GM21367 (cell line): ENCODE data around the gene LASP1NB.
"Not testable (repeated sequence)": the region's sequence is repeated elsewhere in the genome, so short reads cannot be mapped to it uniquely, and the experiment has no call there.

ENCODE experiments used
- ATAC-seq: cut with Tn5 transposase; IDR thresholded peaks from one replicate; pipeline ENCODE4 v1.9.1; 2021; ENCODE audit not compliant: unreplicated experiment

LASP1NB gene

GRCh38 chr17:38896346-38896954, 29.0 kb upstream of the LASP1NB start:
- no peak for ATAC-seq

DNA sequence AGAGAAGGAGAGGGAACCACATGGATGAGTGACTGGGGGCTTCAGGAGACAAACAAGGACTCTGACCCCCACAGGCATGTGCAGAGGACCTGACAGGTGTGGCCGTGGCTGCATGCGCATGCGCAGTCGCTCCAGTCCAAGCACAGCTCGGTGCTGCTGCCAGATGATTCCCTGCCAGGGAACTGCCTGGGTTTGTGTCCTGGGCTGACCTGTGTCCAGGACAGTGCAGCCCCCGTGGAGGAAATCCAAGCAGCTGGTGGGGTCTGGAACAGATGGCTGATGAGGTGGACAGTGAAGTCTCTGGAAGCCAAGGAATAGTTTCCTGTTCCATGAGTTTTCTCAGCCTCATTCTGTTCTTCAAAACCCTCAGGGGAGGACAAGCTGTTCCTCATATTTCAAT, 28.2 kb upstream of the LASP1NB start:
- no peak for ATAC-seq

GRCh38 chr17:38897671-38898290, 27.6 kb upstream of the LASP1NB start:
- no peak for ATAC-seq

DNA sequence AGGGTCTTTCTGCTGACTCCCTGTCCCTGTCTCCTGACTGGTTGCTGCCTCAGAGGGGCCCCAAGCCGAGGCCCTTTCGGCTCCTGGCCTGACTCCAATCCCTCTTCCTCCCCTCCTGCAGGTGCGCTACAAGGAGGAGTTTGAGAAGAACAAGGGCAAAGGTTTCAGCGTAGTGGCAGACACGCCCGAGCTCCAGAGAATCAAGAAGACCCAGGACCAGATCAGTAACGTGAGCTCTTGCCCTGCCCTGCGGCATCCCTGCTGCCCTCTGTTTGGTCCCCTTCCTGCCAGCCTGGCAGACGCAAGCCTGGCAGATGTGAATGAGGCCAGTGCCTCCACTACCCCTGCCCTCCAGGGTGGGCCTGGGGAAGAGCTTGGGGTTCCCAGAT, 27.1 kb upstream of the LASP1NB start:
- ATAC-seq, result no peak

- peak; percentile 71 for ATAC-seq
Observed at GRCh38 chr17:38898812-38899348, 26.5 kb upstream of the LASP1NB start.

- ATAC-seq, result no peak
Observed at GRCh38 chr17:38899421-38899820, 26.0 kb upstream of the LASP1NB start.

- ATAC-seq, result no peak
Observed at GRCh38 chr17:38900978-38901656, 24.3 kb upstream of the LASP1NB start.

GRCh38 chr17:38903404-38903803, 22.0 kb upstream of the LASP1NB start:
- ATAC-seq, result no peak

GRCh38 chr17:38904892-38905291, 20.5 kb upstream of the LASP1NB start:
- no peak for ATAC-seq

DNA sequence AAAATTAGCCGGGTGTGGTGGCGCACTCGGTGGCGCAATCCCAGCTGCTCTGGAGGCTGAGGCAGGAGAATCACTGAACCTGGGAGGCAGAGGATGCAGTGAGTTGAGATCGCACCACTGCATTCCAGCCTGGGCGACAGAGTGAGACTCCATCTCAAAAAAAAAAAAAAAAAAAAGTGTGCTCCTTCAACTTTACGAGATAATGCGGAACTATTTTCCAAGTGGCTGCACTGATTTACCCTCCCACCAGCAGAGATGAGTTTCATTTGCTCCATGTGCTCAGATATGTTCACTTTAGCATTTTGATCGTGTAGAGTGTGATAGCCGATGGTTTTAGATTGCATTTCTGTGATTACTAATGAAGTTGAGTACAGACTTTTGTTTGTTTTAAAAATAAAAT, 20.0 kb upstream of the LASP1NB start:
- no peak for ATAC-seq

GRCh38 chr17:38906460-38907228, 18.8 kb upstream of the LASP1NB start:
- no peak for ATAC-seq

GRCh38 chr17:38907930-38908675, 17.3 kb upstream of the LASP1NB start:
- ATAC-seq, result no peak

DNA sequence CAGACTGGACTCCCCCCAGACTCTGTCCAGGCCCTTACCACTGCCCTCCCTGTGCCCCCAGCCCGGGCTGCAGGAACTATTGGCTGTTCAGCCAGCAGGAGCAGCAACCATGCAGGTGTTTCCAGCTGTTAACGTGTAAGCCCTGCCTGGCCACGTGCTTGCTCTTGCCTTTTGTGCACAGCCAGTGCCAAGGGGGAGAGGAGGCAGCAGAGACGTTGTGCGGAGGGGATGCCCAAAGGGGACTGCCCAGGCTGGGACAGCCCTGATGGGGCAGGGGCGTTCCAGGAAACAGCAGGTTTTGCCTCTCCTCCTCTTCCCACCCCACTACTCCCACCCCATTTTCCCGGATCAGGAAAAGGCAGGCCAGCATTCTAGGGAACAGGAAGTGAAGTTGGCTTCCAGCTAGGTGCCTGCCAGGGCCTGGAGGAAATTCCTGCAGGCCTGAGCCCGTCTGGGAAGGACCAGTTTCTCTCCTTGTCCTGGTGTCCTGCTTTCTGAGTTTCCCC, 16.7 kb upstream of the LASP1NB start:
- no peak for ATAC-seq

DNA sequence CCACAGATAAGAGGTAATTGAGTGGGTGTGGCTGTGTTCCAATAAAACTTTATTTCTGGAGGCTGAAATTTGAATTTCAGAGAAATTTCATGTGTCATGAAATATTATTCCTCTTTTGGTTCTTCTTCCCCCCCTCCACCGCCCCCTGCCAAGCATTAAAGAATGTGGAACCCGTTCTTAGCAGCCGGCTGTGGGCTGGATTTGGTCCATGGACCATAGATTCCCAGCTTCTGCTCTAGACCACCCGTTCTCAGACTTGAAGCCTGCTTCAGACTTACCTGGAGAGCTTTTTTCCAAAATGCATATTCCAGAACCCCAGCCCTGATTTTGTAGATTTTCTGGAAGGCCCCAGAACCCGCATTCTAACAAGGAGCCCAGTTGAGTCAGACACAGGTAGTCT, 15.1 kb upstream of the LASP1NB start:
- no peak for ATAC-seq

DNA sequence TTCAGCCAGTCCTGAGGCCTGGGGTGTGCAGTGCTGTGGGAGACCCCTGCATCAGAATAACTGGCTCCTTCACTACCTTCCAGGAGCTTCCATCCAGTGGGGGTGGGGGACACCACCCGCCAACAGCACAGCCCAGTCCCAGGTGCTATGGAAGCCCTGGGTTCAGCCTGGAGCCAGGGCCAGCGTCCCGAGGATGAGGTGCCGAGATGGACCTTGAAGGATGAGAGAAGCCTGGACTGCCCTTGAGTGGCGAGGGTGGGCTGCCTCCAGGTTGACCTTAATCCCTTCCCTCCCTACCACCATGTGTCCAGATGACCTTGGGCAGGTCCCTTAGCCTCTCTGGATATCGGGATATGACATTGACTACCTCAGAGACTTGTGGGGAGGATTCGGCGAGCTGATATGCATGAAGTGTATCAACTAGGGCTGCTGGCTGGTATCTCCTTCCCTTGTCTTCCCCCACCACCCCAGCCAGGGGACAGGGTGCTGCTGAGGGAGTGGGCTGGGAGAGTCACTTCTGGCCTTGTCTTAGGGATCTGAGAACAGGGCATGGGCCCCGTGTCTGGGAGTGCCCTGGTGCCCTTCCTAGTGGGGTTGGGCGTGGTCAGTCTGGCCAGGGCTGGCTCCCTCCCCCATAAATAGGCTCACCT, 14.2 kb upstream of the LASP1NB start:
- no peak for ATAC-seq

DNA sequence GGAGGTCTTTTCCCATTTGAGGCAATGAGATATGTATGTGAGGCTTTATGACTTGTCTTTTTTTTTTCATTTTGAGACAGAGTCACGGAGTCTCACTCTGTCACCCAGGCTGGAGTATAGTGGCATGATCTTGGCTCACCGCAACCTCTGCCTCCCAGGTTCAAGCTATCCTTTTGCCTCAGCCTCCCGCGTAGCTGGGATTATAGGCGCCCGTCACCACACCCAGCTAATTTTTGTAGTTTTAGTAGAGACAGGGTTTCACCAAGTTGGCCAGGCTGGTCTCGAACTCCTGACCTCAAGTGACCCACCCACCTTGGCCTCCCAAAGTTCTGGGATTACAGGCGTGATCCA, 13.7 kb upstream of the LASP1NB start:
- not testable (repeated sequence) for ATAC-seq

DNA sequence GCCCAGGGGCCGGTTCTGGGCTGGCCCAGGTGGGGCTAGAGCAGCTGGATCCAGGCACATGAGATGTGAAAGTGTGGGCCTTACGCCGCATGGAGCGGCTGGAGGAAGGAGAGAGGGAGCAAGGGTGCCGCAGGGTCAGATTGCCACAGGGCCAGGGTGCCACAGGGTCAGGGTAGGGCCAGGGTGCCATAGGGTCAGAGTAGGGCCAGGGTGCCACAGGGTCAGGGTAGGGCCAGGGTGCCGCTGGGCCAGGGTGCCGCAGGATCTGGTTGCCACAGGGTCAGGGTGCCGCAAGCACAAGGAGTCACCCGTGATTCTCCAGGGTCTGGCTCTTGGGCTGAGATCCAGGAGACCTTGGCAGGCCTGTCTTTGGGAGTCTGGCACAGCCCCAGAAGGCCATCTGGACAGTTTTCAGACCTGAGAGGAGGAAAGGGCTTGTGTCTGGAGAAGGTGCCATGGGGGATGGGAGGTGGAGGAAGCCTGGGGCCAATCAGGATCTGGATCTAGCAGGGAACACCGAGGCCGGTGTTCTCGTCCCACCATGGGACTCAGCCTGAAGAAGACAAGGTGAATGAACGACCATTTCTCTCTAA, 13.1 kb upstream of the LASP1NB start:
- no peak for ATAC-seq

DNA sequence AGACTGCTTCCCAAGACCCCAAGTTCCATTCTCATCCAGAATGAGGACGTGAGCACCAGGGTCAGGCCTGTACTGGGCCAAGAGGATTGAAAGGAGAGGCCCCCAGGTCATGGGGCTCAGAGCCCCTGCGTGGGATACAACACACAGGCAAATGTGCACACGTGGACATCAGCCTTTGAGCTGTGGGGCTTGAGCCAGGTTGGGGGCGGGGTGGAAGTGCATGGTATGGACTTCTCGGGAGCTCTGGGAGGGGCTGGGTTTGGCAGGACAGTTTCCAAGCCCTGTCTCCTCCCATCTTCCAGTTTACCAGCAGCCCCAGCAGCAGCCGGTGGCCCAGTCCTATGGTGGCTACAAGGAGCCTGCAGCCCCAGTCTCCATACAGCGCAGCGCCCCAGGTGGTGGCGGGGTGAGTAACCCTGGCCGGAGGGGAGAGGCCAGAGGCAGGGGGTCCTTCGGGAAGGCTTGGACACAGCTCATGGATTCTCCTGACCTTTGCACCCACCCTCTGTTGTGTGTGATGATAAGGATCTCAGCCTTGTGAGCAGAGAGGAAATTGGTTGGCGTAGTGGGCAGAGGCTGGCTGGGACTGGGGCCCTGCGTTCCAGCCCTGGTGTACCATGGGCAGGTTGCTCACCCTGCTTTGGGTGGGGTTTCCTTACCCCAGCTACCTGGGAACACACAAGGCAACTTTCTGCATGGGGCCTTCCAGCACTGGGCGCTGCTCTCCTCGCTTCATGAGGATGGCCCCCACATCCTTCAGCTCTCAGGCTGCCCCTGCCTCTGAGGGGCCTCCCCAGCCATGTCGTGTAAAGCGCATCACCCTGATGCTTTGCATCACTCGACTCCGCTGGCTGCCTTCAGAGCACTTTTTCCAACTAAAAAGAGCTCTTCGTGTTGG, 10.4 kb upstream of the LASP1NB start:
- no peak for ATAC-seq

DNA sequence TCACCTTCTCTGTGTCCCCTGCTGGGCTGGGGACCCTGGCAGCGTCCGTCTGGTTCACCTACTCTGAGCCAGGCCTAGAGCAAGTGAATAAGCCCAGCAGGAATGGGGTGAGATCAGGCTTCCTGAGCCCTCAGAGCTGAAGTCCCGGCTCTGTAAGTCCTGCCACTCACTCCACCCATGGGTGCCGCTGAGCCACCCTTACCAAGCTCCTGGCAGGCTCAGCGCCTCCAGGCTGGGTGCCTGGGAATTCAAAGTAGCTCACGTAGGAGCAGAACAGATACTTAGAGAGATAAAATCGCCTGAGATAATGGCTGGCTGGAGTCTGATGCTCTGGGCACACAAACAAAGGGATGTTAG, 9.8 kb upstream of the LASP1NB start:
- no peak for ATAC-seq
